ENCODE results near the gene G3BP2.
"Not testable (repeated sequence)": the region's sequence is repeated elsewhere in the genome, so short reads cannot be mapped to it uniquely, and the experiment has no call there.

Gene G3BP2

GRCh38 chr4:75673027-75673958, at the start of gene G3BP2:
Gene G3BP2, minus strand, starts transcription at chr4:75673411. Its CDS starts 11,386 bp downstream, at chr4:75662025.
- peak within 1 kb of the TSS; percentile 99 for H3K27ac ChIP-seq
- no peak for TF ChIP-seq CTCF (conservative IDR thresholded peaks at IDR 0.05)

- TF ChIP-seq CTCF (conservative IDR thresholded peaks at IDR 0.05): no peak
- H3K27ac ChIP-seq: peak overlapping the region; percentile 92
Measured at GRCh38 chr4:75722417-75722816, 49.2 kb upstream of the G3BP2 start.

GRCh38 chr4:75718529-75718928, 45.3 kb upstream of the G3BP2 start:
- no peak for TF ChIP-seq CTCF (conservative IDR thresholded peaks at IDR 0.05)
- no peak overlapping the region for H3K27ac ChIP-seq

GRCh38 chr4:75717408-75717807, 44.2 kb upstream of the G3BP2 start:
- H3K27ac ChIP-seq: no peak overlapping the region
- TF ChIP-seq CTCF (conservative IDR thresholded peaks at IDR 0.05): no peak

GRCh38 chr4:75716054-75716453, 42.8 kb upstream of the G3BP2 start:
- not testable (repeated sequence) for H3K27ac ChIP-seq

- no peak for TF ChIP-seq CTCF (conservative IDR thresholded peaks at IDR 0.05)
- H3K27ac ChIP-seq: no peak overlapping the region
Measured at GRCh38 chr4:75715105-75715799, 42.0 kb upstream of the G3BP2 start.

- no peak overlapping the region for H3K27ac ChIP-seq
- no peak for TF ChIP-seq CTCF (conservative IDR thresholded peaks at IDR 0.05)
Measured at GRCh38 chr4:75714704-75715103, 41.5 kb upstream of the G3BP2 start.

Data from VCaP (cell line).